HG03045 (cell line): ENCODE measurements around the gene UCK2.

Source experiments
- ATAC-seq: cut with Tn5 transposase; IDR thresholded peaks from one replicate; pipeline ENCODE4 v1.9.1; 2021; ENCODE audit warnings: mild to moderate bottlenecking, moderate library complexity; ENCODE audit not compliant: unreplicated experiment

UCK2 gene

DNA sequence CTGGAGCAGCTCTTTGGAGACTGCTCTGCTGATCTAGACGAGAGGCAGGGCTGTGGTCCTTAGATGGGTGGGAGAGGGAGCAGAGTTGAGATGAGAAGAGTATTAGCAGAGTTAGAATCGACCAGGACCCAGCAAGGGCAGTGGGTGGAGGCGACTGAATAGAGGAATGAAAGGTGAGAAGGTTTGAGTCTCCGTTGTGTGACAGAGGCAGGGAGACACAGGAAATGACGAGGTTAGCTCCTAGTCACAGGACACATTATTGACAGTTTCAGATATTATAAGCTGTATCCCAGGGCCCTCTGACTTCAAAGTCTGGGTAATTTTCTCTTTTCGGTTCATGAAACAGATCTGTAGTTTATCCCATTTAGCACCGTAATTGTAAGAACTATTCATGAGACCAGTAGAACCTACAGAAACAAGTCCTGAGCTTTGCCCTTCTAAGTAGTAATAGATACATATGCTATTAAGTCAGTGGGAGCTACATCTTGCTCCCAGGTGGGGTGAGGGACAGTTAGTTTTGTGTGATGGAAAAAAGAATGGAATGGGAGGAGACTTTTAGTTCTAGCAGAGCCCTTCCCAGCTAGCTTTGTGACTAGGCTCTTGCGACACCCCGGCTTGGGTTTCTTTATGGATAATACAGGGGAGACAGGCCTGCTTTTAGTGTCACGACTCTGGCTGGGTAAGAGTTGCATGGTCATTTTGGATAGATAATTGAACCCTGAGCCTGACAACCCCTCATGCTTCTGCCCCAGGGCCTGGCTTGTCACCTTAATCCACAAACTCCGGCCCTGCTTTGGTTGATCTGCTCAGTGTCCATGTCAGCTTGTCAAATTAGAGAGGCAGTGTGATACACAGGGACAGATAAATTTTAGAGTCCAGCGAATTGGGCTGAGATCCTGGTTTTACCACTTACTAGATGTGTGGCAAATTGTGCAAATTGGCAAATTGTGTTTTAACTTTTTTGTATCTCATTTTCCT lies 70.2 kb downstream of the UCK2 start:
- no peak for ATAC-seq

DNA sequence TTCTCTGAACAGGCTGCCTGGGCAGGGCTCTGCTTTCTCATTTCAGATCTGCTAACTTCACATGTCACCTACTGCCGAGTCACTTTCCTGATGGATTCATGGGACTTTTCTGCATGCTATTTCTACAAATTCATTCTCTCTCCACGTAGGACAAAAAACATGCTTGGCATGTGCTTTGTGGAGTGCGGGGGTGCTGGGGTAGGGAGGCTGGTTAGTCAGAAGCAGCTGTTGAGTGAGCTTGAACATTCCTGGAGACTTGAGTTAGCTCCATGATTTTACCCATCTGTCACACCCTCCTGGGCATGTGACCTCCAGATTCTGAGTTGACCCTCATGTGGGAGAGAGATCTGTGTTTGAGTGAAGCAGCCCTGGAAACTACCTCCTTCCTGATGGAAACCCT lies 71.4 kb downstream of the UCK2 start:
- ATAC-seq = no peak

DNA sequence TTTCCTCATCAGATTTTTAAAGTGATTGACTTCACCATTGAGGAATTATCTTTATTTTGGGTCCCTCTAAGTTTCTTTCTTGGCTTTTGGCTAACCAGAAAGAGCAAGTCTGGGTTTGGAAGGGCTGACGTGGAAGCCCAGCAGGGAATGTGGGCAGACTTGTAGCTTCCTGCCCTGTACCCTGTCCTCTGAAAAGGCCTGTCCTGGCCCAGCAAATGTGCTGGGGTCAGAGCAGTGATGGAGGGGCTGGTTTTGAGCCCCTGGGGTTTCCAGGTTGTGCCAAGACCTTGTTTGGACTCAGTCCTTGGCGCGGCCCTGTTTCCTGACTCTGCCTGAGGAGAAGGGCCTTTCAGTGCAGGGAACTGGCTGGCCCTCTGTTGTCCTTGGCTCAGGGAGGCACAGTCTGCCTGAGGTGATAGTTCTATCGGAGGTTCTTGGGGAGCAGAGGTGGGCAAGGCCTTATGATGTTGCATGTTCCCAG lies 72.1 kb downstream of the UCK2 start:
- ATAC-seq = no peak

DNA sequence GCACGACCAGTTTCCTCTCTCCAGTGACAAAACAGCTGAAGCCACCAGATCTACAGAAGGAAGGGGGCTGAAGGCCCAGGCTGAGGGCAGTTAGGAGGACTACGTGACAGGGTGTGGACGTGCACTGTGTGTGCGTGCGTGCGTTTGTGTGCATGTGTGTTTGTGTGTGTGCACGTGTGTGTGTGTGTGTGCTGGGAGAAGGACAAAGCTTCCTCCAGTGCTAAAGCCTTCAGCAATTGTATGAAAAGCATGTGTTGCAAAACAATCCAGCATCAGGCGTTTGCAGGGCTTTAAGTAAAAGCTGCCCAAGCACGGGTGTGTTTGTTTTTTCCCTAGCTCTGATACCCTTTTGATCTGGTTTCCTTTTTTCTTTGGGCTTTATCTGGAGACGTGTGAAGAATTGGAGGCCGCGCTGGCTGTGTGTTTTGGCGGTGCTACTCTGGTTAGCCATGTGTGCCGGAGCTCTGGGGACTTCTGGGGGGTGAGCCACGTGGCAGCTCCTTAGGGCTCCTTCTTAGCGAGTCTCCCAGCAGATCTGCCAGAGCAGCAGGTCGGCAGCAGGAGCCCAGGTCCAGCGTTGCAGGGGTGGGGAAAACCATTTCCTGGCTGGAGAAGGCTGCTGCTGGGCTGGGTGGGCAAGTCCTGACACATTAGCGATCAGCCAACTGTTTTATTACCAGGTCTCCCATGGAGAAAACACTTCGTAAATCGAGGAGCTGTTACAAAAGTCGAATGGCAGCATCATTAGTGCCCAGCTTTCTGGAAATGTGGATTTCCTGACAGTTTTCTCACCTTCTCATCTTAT lies 73.4 kb downstream of the UCK2 start:
- no peak for ATAC-seq

DNA sequence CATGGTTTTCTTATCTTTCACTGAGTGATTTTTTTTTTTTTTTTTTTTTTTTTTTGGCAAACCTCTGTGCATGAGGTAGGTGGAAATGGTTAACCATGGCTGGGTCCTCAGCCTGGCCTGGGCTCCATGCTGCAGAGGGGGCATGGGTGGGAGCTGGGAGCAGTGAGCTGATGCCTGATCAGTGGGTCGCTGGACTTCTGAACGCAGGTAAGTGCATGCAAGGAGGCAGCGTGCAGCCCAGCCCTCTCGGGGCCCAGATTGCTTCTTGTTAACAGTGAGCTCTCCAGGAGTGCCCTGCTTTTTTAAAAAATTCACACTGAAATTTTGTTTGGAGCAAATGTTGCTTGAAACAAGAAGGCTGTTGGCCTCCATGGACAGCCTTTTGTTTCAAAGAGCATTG lies 75.2 kb downstream of the UCK2 start:
- ATAC-seq = no peak

DNA sequence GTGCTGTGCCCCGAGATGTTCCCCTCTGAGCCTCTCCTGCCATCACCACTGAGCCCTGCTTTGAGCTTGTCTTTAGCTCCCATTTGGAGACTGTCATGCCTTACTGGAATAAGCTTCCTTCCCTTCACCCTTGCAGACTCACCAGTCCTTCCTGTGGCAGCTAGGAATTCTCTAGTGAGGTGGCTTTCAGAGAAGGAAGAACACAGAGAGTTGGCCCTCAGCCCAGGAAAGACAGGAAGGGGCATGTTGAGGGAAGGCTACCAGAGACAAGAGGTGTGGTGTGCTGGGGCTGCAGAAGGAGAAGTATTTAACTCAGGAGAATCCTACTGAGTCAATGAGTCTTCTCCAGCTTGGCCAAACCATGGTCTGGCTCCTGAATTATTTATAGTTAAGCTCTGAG lies 76.3 kb downstream of the UCK2 start:
- no peak for ATAC-seq

DNA sequence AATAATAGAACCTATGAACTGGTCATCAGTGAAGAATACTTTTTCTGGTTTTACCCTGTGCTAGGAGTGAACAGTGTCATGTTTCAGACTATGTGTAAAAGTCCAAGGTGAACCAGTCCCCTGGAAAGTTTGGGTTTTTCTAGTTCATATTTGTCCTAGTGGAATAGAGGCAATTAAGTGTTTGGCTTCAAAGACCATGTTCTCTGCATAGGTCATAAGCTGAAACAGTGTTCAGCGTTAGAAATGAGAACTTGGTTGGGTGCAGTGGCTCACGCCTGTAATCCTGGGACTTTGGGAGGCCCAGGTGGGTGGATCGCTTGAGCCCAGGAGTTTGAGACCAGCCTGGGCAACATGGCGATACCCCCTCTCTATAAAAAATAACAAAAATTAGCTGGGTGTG lies 77.5 kb downstream of the UCK2 start:
- ATAC-seq = no peak

DNA sequence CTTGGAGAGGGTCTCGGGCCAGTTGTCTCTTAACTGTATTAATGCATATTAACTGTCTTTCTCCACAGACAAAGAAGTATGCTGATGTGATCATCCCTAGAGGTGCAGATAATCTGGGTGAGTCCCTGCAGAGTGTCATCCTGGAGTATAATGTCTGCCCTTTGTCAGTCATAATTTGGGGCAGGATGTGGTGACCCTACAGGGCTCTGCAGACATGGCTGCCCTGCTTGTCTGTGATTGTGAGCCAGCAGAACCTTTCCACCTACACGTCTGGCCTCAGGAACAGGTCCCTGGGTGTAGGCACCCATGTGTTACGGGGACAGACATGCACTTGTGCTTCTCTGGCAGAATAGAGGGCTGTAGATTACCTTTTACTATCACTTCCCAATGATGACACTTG lies 78.4 kb downstream of the UCK2 start:
- no peak for ATAC-seq

DNA sequence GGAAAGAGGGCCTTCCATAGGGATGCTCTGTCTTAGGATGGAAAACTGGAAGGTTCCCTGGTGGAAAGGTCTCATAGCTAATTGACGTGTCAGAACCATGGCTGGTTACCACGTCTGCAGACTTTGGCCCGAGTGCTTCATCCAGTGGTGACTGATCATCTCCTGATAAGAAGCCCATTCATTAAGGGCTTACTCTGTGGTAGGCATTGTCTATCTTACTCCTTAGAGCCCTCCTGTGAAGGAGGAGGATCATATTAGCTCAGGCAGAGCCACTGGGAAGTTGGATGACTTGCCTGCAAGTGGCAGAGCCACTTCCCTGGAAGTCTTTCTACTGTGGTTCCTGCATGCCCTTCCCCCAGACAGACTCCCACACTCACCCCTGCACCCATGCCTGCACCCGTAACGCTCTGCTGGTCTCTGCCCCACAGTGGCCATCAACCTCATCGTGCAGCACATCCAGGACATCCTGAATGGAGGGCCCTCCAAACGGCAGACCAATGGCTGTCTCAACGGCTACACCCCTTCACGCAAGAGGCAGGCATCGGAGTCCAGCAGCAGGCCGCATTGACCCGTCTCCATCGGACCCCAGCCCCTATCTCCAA lies 79.9 kb downstream of the UCK2 start:
- no peak for ATAC-seq

DNA sequence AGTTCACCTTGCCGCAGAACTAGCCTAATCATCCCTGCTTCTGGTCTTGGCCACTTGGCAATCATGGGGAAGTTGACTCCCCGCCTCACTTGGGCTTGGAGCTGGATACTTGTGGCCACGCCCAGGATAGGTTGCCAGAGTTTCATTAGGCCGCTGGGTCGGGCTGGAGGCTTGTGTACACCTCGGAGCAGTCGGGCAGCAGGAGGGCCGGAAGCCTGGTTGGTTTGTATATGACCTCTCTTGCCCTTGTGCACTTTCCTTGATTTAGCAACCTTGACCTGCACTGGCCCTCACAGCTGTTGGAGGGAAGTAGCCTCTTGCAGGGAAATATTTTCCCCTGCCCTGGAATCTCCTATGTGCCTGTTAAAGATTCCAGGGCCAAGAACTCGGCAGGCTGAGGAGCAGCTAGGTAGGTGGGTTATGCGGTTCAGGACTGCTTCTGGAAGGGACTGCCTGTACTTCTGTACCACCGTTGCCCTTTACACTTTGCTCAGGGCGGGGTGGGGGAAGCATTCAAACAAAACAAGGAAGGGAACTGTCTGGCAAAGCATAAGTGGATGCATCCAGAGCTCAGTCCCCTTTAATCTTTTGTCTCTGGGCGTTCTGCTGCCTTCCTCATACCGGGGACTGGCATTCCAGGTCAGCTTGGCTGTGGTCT lies 83.5 kb downstream of the UCK2 start:
- no peak for ATAC-seq

DNA sequence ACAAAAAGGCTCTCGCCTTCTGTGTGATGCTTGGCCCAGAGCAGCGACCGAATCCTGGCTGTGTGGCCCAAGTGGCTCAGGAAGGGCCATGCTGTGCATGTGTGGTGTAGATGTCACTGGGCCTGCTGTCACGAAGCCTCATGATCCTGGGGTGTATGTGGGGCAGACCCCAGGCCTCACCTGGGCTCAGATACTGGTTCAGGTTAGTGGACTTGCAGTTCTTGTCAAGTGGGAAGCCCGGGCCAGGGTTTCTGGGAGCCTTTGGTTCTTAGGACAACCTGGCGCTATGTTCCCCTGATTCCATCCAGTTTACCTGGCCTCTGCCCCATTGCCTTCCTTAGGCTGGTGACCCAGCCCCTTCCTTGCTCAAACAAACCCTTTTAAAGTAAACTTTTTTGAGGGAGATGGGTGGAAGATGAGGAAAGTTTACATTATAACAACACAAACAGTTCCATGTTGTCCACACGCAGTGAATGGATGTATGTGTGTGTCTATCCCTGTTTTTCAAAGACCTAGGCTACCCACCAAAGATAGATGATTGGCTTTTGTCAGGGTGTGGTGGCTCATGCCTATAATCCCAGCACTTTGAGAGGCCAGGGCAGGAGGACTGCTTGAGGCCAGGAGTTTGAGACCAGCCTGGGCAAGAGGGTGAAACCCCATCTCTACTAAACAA lies 84.3 kb downstream of the UCK2 start:
- no peak for ATAC-seq

DNA sequence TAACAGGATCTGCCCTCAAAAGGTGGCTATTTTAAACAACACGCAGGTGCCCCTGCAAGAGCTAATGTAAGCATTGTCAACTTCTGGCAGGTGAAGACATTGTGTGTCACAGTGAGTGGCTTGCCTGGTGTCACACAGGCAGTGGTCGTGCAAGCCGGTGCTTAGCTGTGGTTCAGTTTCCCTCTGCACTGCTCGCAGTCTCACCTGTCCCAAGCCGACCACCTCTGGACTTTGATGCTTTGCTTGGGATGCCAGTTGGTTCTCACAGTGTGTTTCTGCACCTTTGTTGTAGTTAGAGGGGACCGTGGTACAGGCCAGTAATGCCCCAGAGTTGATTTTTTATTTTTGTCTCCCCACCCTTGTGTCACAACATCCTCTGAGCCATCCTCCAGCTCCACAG lies 85.2 kb downstream of the UCK2 start:
- ATAC-seq = no peak

DNA sequence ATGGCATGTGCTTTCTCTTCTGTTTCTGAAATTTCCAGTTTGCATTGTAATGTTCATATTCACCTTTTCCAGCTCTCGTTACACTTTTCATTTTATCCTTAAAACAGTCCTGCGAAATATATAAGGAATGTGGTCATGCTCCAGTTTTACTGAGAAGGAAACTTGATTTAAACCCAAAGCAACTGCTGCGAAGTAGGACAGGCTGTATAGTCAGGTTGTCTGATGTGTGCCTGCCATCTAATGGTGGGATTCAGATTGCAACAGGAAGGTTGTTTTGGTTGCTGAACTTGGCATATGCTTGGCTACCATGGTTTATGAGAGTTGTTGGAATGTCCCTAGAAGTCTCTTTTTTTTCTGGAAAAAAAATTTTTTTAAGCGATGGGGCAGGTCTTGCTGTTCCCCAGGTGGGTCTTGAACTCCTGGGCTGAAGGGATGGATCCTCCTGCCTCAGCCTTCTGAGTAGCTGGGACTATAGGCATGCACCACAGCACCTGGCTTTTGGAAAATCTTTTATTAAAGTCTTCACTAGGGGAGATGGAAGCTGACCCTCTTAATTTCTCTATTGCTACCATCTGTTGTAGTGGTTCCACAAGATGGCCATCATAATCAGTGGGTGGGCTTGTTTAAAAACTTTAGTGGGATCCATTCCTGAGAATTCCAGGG lies 86.9 kb downstream of the UCK2 start:
- ATAC-seq = peak; percentile 68

DNA sequence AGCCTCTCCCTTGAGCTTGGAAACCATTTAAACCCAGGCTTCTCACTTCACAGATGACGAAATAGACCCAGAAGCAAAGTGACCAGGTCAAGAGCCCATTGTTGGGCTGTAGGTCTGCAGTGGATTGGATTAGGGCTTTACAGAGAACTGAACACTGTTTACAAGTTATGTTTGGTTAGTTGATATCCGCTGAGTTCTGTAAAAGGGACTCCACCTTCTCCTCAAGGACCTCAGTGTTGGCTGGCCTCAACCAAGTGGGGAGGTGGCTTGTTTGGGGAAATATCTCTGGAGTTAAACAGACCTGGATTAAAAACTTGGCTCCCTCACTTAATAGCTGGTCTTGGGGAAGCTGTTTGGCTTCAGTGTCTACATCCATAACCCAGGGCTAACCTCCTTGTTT lies 88.1 kb downstream of the UCK2 start:
- ATAC-seq = no peak

DNA sequence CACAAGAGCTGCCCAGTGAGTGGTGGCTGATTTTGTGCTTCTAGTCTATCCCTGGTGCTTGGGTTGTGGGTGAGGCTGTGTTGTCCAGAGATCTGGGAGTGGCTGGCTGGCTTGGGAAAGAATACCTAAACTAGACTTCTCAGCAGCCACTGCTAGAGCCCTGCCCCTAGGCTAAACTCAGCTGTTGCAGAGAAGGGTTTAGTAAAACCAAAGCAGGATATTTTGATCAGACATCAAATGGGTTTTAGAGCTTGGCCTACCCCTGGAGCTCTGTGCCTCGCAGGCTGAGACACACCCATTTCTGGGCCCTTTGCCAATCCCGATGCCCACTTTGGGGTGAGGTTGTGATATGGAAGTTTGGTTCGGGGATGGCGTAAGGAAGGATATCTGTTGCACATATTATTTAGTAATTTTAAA lies 88.5 kb downstream of the UCK2 start:
- ATAC-seq = no peak

DNA sequence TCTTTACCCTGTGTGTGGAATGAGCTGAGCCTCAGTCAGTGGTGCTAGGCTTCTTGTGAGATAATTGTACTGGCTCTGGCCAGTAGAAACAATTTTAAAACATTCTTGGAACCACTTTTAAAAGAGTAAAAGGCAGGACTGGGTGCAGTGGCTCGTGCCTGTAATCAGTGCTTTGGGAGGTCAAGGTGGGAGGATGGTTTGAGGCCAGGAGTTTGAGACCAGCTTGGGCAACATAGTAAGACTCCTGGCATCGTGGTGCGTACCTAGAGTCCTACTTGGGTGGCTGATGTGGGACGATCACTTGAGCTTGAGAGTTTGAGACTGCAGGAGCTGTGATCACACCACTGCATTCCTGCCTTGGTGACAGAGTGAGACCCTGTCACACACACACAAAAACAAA lies 89.8 kb downstream of the UCK2 start:
- no peak for ATAC-seq

DNA sequence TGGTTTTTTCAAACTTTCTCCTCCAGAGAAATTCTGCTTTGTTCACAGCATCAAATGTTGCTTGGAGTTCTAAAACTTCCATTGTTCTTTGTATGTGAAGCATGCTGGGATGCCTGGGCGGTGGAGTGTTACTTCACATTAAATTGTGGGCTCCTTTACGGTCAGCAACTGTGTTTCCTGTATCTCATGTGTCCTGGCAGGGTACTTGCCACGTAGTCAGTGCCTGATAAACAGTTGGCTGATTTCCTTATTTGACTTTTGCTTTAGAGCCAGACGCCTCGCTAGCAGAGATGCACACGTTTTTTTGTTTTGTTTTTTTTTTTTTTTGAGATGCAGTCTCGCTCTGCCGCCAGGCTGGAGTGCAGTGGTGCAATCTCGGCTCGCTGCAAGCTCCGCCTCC lies 96.7 kb downstream of the UCK2 start:
- no peak for ATAC-seq

DNA sequence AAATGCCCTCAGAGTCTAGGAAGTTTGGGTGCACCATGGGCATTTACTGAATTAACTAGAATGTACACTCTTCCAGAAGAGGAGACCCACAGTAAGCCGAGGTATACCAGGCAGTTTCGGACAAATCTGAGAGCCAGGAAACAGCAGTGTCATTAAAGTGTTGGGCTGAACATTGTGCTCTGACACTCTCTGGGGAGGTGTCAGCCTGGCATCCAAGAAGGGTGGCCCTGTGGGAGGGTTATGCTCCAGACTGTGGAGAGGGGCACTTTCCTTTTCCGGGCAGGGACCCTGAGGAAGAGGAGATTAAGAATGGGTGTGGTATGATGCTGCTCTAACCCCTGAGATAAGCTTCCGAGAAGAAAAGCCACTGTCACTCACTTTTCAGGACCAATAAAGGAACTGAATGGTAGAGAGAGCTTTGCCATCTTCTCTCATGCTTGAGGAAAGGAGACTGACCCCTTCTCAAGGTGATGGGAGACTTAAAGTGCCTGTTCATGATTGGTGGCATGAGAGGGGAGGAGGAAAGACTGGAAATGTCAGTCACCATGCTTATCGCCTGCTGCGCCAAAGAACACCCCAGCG lies 98.2 kb downstream of the UCK2 start:
- ATAC-seq = no peak

DNA sequence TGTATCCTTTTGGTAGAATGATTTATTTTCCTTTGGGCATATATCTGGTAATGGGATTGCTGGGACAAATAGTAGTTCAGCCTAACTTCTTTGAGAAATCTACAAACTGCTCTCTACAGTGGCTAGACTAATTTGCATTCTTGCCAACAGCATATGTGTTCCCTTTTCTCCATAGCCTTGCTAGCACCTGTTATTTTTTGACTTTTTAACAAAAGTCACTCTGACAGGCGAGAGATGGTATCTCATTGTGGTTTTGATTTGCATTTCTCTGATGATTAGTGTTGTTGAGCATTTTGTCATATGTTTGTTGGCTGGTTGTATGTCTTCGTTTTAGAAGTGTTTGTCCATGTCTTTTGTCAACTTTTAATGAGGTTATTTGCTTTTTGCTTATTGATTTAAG lies 99.8 kb downstream of the UCK2 start:
- no peak for ATAC-seq
